ENCODE data around the gene ICAM3.
A peak's percentile ranks its signal among the peaks of the same experiment; 100 is the strongest.

DNA sequence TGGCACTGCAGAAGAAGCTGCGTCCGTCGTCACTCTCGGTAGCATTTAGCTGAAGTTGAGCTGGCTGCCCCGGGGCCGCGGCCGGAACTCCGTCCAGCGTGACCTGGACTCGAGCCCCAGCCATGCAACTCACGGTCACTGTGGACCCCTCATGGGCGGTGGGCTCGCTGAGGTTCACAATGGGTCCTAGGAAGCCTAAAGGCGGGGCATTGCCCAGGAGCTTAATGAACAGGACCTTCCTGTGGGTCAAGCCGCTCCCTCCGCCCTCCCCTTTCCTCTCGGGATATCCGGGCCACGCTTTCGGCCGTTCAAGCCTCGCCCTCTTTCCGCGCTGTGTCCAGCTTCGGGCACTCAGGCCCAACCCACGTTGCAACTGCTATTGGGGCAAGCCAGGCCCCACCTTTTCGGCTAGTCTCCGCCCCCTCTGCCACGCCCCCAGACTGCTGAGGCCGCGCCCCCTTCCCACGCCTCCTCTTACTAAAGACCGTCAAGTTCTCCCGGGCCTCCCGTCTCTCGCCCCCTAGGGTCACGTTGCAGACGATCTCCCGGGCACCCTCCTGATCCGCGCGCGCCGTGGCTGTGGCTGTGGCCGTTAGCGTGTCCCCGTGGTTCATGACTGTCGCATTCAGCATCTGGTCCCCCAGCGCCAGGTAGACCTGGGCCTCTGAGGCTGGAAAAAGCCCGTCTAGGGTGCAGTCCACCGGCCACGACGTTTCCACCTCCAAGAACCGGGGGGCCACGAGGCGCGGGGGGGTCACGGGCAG lies 4.7 kb downstream of the ICAM3 start:
- TF ChIP-seq POLR2AphosphoS5 (IDR thresholded peaks at IDR 0.05; ENCODE audit: low read depth, low read length), result peak; percentile 59; the same call in 1 of the 2 replicates
- no peak for TF ChIP-seq CTCF (IDR thresholded peaks at IDR 0.05)
